Esophagus squamous epithelium (tissue), 5 donors: ENCODE results near the gene TMCO6. TPM values are rescaled to one million over a fixed set of nuclear protein-coding genes. Genes with fewer than 3 reads are reported as not detected.
A peak's percentile ranks its signal among the peaks of the same experiment; 100 is the strongest.

ENCODE experiments used
- DNase-seq: peaks from one replicate; lab custom pipeline; 2025; lab: John Stamatoyannopoulos, UW
- H3K27ac ChIP-seq, 4 donors: fragments of 200-600 bp; sonication (generic); one replicate each; pipeline ENCODE4 v1.5.1; 2016 to 2019; ENCODE audit warnings: mild to moderate bottlenecking in 1 of 4
- H3K27me3 ChIP-seq, 4 donors: fragments of 200-600 bp; sonication (generic); 1 replicate in 3 of 4; 2 replicates in 1 of 4; pipeline versions ENCODE4 v1.5.1 to v1.6.0; 2017 to 2021; ENCODE audit warnings: antibody characterized with exemption in 1 of 4
- H3K36me3 ChIP-seq, 3 donors: fragments of 200-600 bp; sonication (generic); one replicate each; pipeline ENCODE4 v1.5.1; 2016 to 2019
- H3K4me1 ChIP-seq, 3 donors: fragments of 200-600 bp; sonication (generic); one replicate each; pipeline ENCODE4 v1.5.1; 2017 to 2019
- H3K4me3 ChIP-seq, 4 donors: fragments of 200-600 bp; sonication (generic); 1 replicate in 3 of 4; 2 replicates in 1 of 4; pipeline ENCODE4 v1.5.1; 2016 to 2019; ENCODE audit warnings: mild to moderate bottlenecking in 2 of 4, moderate library complexity in 1 of 4
- H3K9me3 ChIP-seq, 3 donors: fragments of 200-600 bp; sonication (generic); one replicate each; pipeline ENCODE4 v1.5.1; 2016 to 2019
- CTCF ChIP-seq, 6 experiments: fragments of 450-650 bp in 4 of 6; fragments of 200-600 bp in 2 of 6; sonication (generic) in 2 of 6; IDR thresholded peaks; one replicate each; pipeline ENCODE4 v1.5.1; 2016 to 2019; ENCODE audit warnings: antibody characterized with exemption in 6 of 6, mild to moderate bottlenecking in 4 of 6, moderate library complexity in 4 of 6
- POLR2A ChIP-seq, 4 donors: fragments of 450-650 bp; IDR thresholded peaks; one replicate each; pipeline ENCODE4 v1.6.1; 2017; ENCODE audit warnings: antibody characterized with exemption in 4 of 4, mild to moderate bottlenecking in 4 of 4, moderate library complexity in 3 of 4
- WGBS, 2 donors: methylation state at CpG; one replicate each; pipeline ENCODE4 v1.1.5; 2018; 5-methylcytosine and 5-hydroxymethylcytosine counted together
- intact Hi-C: fragments of 100-400 bp; cut with DNase I; formaldehyde crosslinking; loops from one replicate; pipeline ENCODE4 v1.15.0; 2022
- total RNA-seq, 4 donors: library from RNA; depleted of rRNA; stranded (reverse); fragments of >200 nt; gene quantifications; one replicate each; pipeline ENCODE4 v1.1.0, GENCODE V29; 2016
- donor health status: DM: yes; HTN: yes; CAD: no.

TMCO6 gene
- total RNA-seq, 4 donors from 2014 or later, result 18.4 to 46.7 (median 28.2) TPM

DNA sequence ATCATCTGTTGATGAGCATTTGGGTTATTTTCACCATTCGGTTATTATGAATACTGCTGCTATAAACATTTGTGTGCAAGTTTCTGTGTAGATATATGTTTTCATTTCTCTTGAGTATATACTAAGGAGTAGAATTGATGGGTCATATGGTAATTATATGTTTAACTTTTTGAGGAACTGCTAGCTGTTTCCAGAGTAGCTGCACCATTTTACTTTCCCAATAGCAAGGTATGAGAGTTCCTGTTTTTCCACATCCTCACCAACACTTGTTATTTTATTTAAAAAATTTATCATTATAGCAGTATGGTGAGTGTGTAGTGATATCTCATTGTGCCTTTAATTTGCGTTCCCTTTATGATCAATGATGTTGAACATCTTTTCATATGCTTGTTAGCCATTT lies 35.5 kb upstream of the TMCO6 start:
- TF ChIP-seq POLR2A (IDR thresholded peaks at IDR 0.05) (no peak), CTCF (IDR thresholded peaks at IDR 0.05) (no peak)
- intact Hi-C loops, result no loop called here
- no peak overlapping the region for H3K4me3 ChIP-seq
- no peaks in the 10 kb centered on the region for H3K36me3 ChIP-seq
- no peaks in the 10 kb centered on the region for H3K9me3 ChIP-seq
- H3K27ac ChIP-seq, result peak overlapping the region in 1 of 4 donors; percentile 7
- peaks cover 0 to 3% (median 0%) of the 10 kb centered on the region in 3 donors for H3K4me1 ChIP-seq
- DNase-seq, result no peak
- H3K27me3 ChIP-seq, result no peaks in the 10 kb centered on the region
- WGBS, 2 donors, result 80 to 89% methylated on average over 2 of the region's 2 CpGs

DNA sequence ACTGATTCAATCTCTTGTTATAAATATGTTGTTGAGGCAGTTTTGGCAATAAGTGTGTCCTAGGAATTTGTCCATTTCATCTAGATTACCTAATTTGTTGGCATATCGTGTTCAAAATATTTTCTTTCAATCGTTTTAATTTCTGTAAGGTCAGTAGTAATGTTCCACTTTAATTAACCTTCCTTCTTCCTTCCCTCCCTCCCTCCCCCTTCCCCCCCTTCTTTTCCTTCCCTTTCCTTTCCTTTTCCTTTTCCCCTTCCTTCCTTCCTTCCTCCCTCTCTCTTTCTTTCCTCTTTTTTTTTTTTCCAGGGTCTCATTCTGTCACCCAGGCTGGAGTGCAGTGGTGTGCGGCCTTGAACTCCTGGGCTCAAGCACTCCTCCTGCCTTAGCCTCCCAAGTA lies 33.4 kb upstream of the TMCO6 start:
- TF ChIP-seq POLR2A (IDR thresholded peaks at IDR 0.05), result no peak
- no peak for TF ChIP-seq CTCF (IDR thresholded peaks at IDR 0.05)
- H3K27me3 ChIP-seq, result no peaks in the 10 kb centered on the region
- no peaks in the 10 kb centered on the region for H3K36me3 ChIP-seq
- H3K9me3 ChIP-seq, result no peaks in the 10 kb centered on the region
- WGBS, 2 donors, result 70 to 88% methylated on average over 3 of the region's 3 CpGs
- DNase-seq, result no peak
- intact Hi-C loops, result no loop called here
- no peak overlapping the region for H3K27ac ChIP-seq
- H3K4me3 ChIP-seq, result no peak overlapping the region
- peaks cover 0 to 17% (median 6%) of the 10 kb centered on the region in 3 donors for H3K4me1 ChIP-seq

DNA sequence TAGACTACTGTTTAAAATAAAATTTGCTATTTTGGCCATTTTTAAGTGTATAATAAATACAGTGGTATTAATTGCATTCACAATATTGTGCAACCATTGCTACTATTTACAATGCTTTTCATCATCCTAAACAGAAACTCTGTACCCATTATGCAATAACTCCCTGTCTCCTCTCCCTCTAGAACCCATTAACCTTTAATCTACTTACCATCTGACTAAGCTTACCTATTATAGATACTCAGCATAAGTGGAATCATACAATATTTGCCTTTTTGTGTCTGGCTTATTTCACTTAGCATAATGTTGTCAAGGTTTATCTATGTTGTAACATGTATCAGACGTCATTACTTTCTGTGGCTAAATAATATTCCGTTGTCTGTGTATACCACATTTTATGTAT lies 32.2 kb upstream of the TMCO6 start:
- Histone ChIP-seq H3K4me3 (no peak overlapping the region), H3K4me1 (peaks cover 0 to 17% (median 6%) of the 10 kb centered on the region in 3 donors), H3K27me3 (no peaks in the 10 kb centered on the region), H3K9me3 (no peaks in the 10 kb centered on the region), H3K27ac (no peak overlapping the region), H3K36me3 (no peaks in the 10 kb centered on the region)
- intact Hi-C loops, result no loop called here
- WGBS, 2 donors, result 66 to 77% methylated on average over 2 of the region's 2 CpGs
- TF ChIP-seq CTCF (IDR thresholded peaks at IDR 0.05) (no peak), POLR2A (IDR thresholded peaks at IDR 0.05) (no peak)
- DNase-seq, result no peak

DNA sequence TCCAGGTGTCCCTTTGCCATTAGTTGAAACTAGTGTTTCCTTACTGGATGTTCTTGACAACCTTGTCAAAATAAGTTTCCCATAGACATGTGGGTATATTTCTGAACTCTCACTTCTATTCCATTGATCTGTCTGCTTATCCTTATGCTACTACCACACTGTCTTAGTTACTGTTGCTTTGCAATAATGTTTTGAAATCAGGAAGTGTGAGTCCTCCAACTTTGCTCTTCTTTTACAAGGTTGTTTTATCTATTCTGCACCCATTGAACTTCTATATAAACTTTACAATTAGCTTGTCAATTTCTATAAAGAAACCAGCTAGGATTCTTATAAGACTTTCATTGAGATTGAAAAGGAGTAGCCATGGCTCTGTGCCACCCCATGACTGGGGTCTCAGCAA lies 30.5 kb upstream of the TMCO6 start:
- intact Hi-C loops, result no loop called here
- no peak for TF ChIP-seq POLR2A (IDR thresholded peaks at IDR 0.05)
- TF ChIP-seq CTCF (IDR thresholded peaks at IDR 0.05), result no peak
- no peak overlapping the region for H3K4me3 ChIP-seq
- no peaks in the 10 kb centered on the region for H3K27me3 ChIP-seq
- H3K27ac ChIP-seq, result peak overlapping the region in 3 of 4 donors; percentile 11 to 78 (median 54)
- no peaks in the 10 kb centered on the region for H3K9me3 ChIP-seq
- no peak for DNase-seq
- H3K36me3 ChIP-seq, result no peaks in the 10 kb centered on the region
- peaks cover 0 to 17% (median 6%) of the 10 kb centered on the region in 3 donors for H3K4me1 ChIP-seq

DNA sequence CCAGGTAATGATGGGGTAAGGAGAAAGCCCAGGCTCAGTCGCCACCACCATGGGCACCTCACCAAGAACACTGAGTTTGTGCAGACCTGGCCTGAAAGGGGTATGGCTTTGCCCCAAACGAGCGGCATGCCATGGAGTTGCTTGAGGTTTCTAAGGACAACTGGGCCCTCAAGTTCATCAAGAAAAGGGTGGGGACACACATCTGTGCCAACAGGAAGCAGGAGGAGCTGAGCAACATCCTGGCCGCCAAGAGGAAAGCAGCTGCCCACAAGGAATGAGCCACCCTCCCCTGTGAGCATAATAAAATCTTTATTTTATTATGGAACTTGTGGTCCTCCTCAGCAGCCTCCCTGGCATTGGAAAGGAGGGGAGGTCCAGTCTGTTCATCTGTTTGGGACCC lies 30.1 kb upstream of the TMCO6 start:
- intact Hi-C loops, result no loop called here
- Histone ChIP-seq H3K27ac (peak overlapping the region in 3 of 4 donors; percentile 13 to 78 (median 54)), H3K9me3 (no peaks in the 10 kb centered on the region), H3K4me3 (no peak overlapping the region), H3K27me3 (no peaks in the 10 kb centered on the region), H3K4me1 (peaks cover 0 to 17% (median 6%) of the 10 kb centered on the region in 3 donors), H3K36me3 (no peaks in the 10 kb centered on the region)
- 27 to 42% methylated on average over 3 to 4 of the region's 4 CpGs for WGBS, 2 donors
- DNase-seq, result no peak
- no peak for TF ChIP-seq CTCF (IDR thresholded peaks at IDR 0.05)
- TF ChIP-seq POLR2A (IDR thresholded peaks at IDR 0.05), result no peak
